Upper lobe of left lung (tissue), 4 donors: Measurements from ENCODE around the gene REP15.

ENCODE experiments used
- POLR2A ChIP-seq, 4 donors: fragments of 450-650 bp; IDR thresholded peaks; one replicate each; pipeline ENCODE4 v1.5.1; 2016 to 2017; ENCODE audit warnings: antibody characterized with exemption in 4 of 4, mild to moderate bottlenecking in 2 of 4
- TF ChIP-seq, protein P1 (sequence below), 6 experiments: fragments of 450-650 bp in 4 of 6; fragments of 200-600 bp in 2 of 6; sonication (generic) in 2 of 6; IDR thresholded peaks; one replicate each; pipeline ENCODE4 v1.5.1; 2016 to 2019; ENCODE audit warnings: antibody characterized with exemption in 6 of 6

DNA sequence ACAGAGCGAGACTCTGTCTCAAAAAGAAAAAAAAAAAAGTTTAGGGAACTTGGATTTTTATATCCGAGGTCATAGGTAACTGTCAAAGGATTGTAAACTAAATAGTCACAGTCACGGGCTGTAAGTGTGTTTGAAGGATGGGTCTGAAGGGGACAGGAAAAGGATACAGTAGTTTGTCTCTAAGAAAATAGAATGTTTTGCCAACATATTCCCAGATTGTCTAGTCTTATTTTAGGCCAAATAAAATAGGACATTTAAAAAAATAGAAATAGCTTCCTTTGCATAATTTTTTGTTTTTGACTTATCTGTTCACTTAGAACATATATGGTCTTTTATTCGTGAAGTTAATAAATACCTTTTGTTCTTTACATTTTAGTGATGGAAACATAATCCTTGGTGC lies 24.2 kb upstream of the REP15 start:
- TF ChIP-seq, protein P1, sequence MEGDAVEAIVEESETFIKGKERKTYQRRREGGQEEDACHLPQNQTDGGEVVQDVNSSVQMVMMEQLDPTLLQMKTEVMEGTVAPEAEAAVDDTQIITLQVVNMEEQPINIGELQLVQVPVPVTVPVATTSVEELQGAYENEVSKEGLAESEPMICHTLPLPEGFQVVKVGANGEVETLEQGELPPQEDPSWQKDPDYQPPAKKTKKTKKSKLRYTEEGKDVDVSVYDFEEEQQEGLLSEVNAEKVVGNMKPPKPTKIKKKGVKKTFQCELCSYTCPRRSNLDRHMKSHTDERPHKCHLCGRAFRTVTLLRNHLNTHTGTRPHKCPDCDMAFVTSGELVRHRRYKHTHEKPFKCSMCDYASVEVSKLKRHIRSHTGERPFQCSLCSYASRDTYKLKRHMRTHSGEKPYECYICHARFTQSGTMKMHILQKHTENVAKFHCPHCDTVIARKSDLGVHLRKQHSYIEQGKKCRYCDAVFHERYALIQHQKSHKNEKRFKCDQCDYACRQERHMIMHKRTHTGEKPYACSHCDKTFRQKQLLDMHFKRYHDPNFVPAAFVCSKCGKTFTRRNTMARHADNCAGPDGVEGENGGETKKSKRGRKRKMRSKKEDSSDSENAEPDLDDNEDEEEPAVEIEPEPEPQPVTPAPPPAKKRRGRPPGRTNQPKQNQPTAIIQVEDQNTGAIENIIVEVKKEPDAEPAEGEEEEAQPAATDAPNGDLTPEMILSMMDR (IDR thresholded peaks at IDR 0.05) = no peak
- no peak for TF ChIP-seq POLR2A (IDR thresholded peaks at IDR 0.05)
